Keratinocyte (primary cell): ENCODE results near the gene EHMT1. TPM values are rescaled to one million over a fixed set of nuclear protein-coding genes. Genes with fewer than 3 reads are reported as not detected.
A peak's percentile ranks its signal among the peaks of the same experiment; 100 is the strongest.

Experiments used
- DNase-seq: peaks from one replicate; pipeline ENCODE4 v3.0.0-alpha.2; 2011; ENCODE audit warnings: low read depth, missing footprints, low spot score
- FAIRE-seq: peaks from 2 replicates; lab custom pipeline; 2011; peaks lifted over from hg19 to GRCh38; lab: Jason Lieb, UNC
- H2AFZ ChIP-seq: 2 replicates; pipeline ENCODE4 v1.6.0; 2012; ENCODE audit warnings: low read length, control low read depth, inconsistent platforms; ENCODE audit not compliant: control insufficient read depth
- H3K27ac ChIP-seq: 2 replicates; pipeline ENCODE4 v1.5.1; 2011; ENCODE audit warnings: low read length; ENCODE audit not compliant: control insufficient read depth, insufficient read depth
- H3K27me3 ChIP-seq: 3 replicates; pipeline ENCODE4 v1.6.0; 2011; ENCODE audit warnings: low read length; ENCODE audit not compliant: control insufficient read depth, insufficient read depth; ENCODE audit errors: extremely low read depth
- H3K36me3 ChIP-seq, 2 experiments: 2 replicates in 1 of 2; 3 replicates in 1 of 2; pipeline ENCODE4 v1.5.1; 2011; ENCODE audit warnings: low read length in 2 of 2, mild to moderate bottlenecking in 1 of 2; ENCODE audit not compliant: control insufficient read depth in 2 of 2, insufficient read depth in 2 of 2; ENCODE audit errors: extremely low read depth in 1 of 2
- H3K4me1 ChIP-seq: 3 replicates; pipeline ENCODE4 v1.5.1; 2011; ENCODE audit warnings: low read length; ENCODE audit not compliant: control insufficient read depth, insufficient read depth; ENCODE audit errors: extremely low read depth
- H3K4me2 ChIP-seq: 3 replicates; pipeline ENCODE4 v1.6.0; 2011; ENCODE audit warnings: low read depth, low read length; ENCODE audit not compliant: control insufficient read depth, insufficient read depth; ENCODE audit errors: extremely low read depth
- H3K4me3 ChIP-seq, 3 experiments: fragments of 200-600 bp in 1 of 3; sonication (generic) in 1 of 3; 2 replicates in 2 of 3; 3 replicates in 1 of 3; pipeline ENCODE4 v1.5.1; 2011 to 2016; ENCODE audit warnings: low read length in 3 of 3, mild to moderate bottlenecking in 3 of 3, control low read depth in 2 of 3, inconsistent platforms in 1 of 3, low read depth in 1 of 3, mixed read lengths in 1 of 3, mixed run types in 1 of 3, moderate library complexity in 1 of 3; ENCODE audit not compliant: control insufficient read depth in 2 of 3, insufficient read depth in 2 of 3; ENCODE audit errors: extremely low read depth in 1 of 3
- H3K79me2 ChIP-seq: 2 replicates; pipeline ENCODE4 v1.6.0; 2012; ENCODE audit warnings: low read length; ENCODE audit not compliant: control insufficient read depth, insufficient read depth
- H3K9ac ChIP-seq: 3 replicates; pipeline ENCODE4 v1.6.0; 2011; ENCODE audit warnings: low read length; ENCODE audit not compliant: control insufficient read depth, insufficient read depth; ENCODE audit errors: extremely low read depth
- H3K9me1 ChIP-seq: 3 replicates; pipeline ENCODE4 v1.6.0; 2011; ENCODE audit warnings: low read length; ENCODE audit not compliant: control insufficient read depth, insufficient read depth; ENCODE audit errors: extremely low read depth
- H3K9me3 ChIP-seq: 2 replicates; pipeline ENCODE4 v1.5.1; 2012; ENCODE audit warnings: low read depth, low read length; ENCODE audit not compliant: control insufficient read depth
- H4K20me1 ChIP-seq: 3 replicates; pipeline ENCODE4 v1.6.0; 2011; ENCODE audit warnings: low read length; ENCODE audit not compliant: control insufficient read depth, insufficient read depth; ENCODE audit errors: extremely low read depth
- EZH2 ChIP-seq: IDR thresholded peaks from one replicate; pipeline ENCODE4 v1.6.1; 2012; ENCODE audit warnings: inconsistent platforms, mild to moderate bottlenecking, low read length, moderate library complexity
- dilution Hi-C: fragments of 300-500 bp; cut with MboI; formaldehyde crosslinking; loops from one replicate; pipeline ENCODE4 v1.7.0; 2020; ENCODE audit warnings: low sequenced_read_pairs; ENCODE audit not compliant: extremely low pct_ligation_motif_present
- polyA plus RNA-seq, 5 experiments: library from polyadenylated mRNA; depleted of rRNA in 3 of 5; stranded (reverse) in 3 of 5; stranded (forward) in 1 of 5; unstranded in 1 of 5; fragments of >200 nt; gene quantifications; 1 replicate in 1 of 5; 2 replicates in 3 of 5; 3 replicates in 1 of 5; pipeline versions ENCODE4 v1.2.1 to v1.2.3, GENCODE V29; 2011 to 2012; ENCODE audit warnings: missing spikeins in 2 of 5, low read depth in 1 of 5, low replicate concordance in 1 of 5
- TF ChIP-seq, protein P1 (sequence below), 3 experiments: IDR thresholded peaks in 1 of 3; conservative IDR thresholded peaks in 1 of 3; optimal IDR thresholded peaks in 1 of 3; 2 replicates in 2 of 3; 3 replicates in 1 of 3; pipeline versions ENCODE3 to v1.5.1; 2011; ENCODE audit warnings: low read length in 3 of 3, mild to moderate bottlenecking in 3 of 3, moderate library complexity in 2 of 3, control low read depth in 1 of 3, inconsistent platforms in 1 of 3; ENCODE audit not compliant: insufficient read depth in 2 of 3; ENCODE audit errors: extremely low read depth in 1 of 3

EHMT1 gene
- polyA plus RNA-seq, 1 donor (not counting 4 experiments of a cell fraction or from before 2014, with no cell fraction given) = 25.9 TPM

DNA sequence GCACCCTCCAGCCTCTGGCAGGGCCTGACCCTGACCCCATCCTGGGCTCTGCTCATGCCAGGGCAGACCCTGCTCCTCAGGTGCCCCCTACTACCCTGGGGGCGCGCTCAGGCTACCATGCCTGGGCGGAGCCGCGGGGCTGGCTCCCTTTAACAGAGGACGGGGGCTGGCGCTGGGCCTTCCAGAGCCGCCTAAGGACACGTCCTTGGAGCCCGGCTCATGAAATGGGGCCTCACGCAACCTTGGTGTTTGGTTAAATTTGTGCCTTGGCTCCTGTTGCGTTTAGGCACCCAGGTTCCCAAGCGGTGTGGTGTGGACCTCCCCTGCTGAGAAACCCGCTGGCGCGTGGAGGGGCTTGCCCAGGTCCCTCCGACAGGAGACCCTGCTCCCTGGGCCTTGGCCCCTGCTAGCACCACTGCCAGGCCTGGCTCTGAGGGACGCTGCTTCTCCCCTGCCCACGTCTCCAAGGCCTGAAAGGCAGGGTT, 3.4 kb upstream of the EHMT1 start:
- peaks cover 63% of the 10 kb centered on the region for H3K79me2 ChIP-seq
- DNase-seq (no peak), FAIRE-seq (no peak)
- no peak overlapping the region for H3K4me2 ChIP-seq
- H3K27ac ChIP-seq = no peak overlapping the region
- H3K9me1 ChIP-seq = no peaks in the 10 kb centered on the region
- H3K9me3 ChIP-seq = no peaks in the 10 kb centered on the region
- H3K4me3 ChIP-seq = no peak overlapping the region
- peaks cover 12 to 22% of the 10 kb centered on the region in 2 experiments for H3K36me3 ChIP-seq
- dilution Hi-C loops = no loop called here
- peaks cover 3% of the 10 kb centered on the region for H4K20me1 ChIP-seq
- H3K27me3 ChIP-seq = no peaks in the 10 kb centered on the region
- H2AFZ ChIP-seq = no peak overlapping the region
- peaks cover 52% of the 10 kb centered on the region for H3K4me1 ChIP-seq
- no peak for TF ChIP-seq EZH2
- TF ChIP-seq, protein P1, sequence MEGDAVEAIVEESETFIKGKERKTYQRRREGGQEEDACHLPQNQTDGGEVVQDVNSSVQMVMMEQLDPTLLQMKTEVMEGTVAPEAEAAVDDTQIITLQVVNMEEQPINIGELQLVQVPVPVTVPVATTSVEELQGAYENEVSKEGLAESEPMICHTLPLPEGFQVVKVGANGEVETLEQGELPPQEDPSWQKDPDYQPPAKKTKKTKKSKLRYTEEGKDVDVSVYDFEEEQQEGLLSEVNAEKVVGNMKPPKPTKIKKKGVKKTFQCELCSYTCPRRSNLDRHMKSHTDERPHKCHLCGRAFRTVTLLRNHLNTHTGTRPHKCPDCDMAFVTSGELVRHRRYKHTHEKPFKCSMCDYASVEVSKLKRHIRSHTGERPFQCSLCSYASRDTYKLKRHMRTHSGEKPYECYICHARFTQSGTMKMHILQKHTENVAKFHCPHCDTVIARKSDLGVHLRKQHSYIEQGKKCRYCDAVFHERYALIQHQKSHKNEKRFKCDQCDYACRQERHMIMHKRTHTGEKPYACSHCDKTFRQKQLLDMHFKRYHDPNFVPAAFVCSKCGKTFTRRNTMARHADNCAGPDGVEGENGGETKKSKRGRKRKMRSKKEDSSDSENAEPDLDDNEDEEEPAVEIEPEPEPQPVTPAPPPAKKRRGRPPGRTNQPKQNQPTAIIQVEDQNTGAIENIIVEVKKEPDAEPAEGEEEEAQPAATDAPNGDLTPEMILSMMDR (optimal IDR thresholded peaks at IDR 0.05 in 1 of 3, IDR thresholded peaks at IDR 0.05 in 1 of 3, conservative IDR thresholded peaks at IDR 0.05 in 1 of 3; ENCODE audit: extremely low read depth in 1 of 3, insufficient read depth in 2 of 3, low read length in 3 of 3) = no peak
- H3K9ac ChIP-seq = peak overlapping the region; percentile 22

DNA sequence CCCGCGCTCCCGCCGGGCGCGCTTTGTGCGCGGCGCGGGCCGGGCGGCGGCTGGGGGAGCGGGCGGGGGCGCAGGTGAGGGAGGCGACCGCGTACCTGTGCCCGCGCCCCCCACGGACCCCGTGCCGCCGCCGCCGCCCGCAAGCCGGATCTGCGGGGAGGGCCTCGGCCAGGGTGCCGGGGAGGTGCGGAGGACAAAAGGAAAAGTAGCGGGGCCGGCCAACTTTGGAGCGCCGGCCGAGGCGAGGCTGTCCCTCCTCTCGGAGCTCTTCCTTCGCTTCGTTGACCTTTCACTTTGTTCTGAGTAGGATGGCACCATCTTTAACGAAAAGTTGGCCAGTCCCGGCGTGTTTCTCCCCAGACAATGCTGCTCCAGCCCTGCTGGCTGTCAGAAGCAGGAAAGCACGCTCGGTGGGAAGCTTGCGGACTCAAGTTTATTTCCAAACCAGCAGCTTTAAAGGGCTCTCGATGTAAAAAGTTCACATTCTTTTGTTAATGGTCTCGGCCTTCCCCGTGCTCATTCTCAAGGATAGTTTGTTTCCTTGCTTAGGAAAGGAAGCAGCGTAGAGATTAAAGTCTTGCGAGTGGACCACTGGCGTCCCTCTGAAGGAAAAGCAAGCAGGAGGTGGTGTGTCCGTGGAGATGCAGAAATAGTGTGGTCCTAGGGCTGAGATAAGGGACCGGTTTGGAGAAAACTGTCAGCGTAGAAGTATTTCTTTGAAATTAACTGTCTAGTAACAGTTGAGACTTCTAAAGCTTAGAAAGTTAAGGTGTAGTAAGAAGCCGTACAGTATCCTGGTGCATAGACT, 639 bp downstream of the EHMT1 start:
- dilution Hi-C loops = no loop called here
- peak overlapping the region; percentile 100 for H3K4me2 ChIP-seq
- H3K9me1 ChIP-seq = no peaks in the 10 kb centered on the region
- H3K4me1 ChIP-seq = peaks cover 31% of the 10 kb centered on the region
- H3K9ac ChIP-seq = peak overlapping the region; percentile 88
- H3K9me3 ChIP-seq = no peaks in the 10 kb centered on the region
- H3K79me2 ChIP-seq = peaks cover 81% of the 10 kb centered on the region
- peak overlapping the region; percentile 70 for H3K27ac ChIP-seq
- H2AFZ ChIP-seq = peak overlapping the region; percentile 13
- no peaks in the 10 kb centered on the region for H3K27me3 ChIP-seq
- TF ChIP-seq, protein P1 (optimal IDR thresholded peaks at IDR 0.05 in 1 of 3, IDR thresholded peaks at IDR 0.05 in 1 of 3, conservative IDR thresholded peaks at IDR 0.05 in 1 of 3; ENCODE audit: extremely low read depth in 1 of 3, insufficient read depth in 2 of 3, low read length in 3 of 3) = no peak
- no peak for TF ChIP-seq EZH2
- peaks cover 3% of the 10 kb centered on the region for H4K20me1 ChIP-seq
- H3K4me3 ChIP-seq = peak overlapping the region; percentile 76 to 98 (median 97)
- peaks cover 13 to 19% of the 10 kb centered on the region in 2 experiments for H3K36me3 ChIP-seq
- no peak for DNase-seq
- FAIRE-seq = no peak
